Keratinocyte (primary cell): ENCODE results near the gene SLC22A14. TPM values are rescaled to one million over a fixed set of nuclear protein-coding genes. Genes with fewer than 3 reads are reported as not detected.

Experiments
- DNase-seq: peaks from one replicate; pipeline ENCODE4 v3.0.0-alpha.2; 2011; ENCODE audit warnings: low read depth, missing footprints, low spot score
- FAIRE-seq: peaks from 2 replicates; lab custom pipeline; 2011; peaks lifted over from hg19 to GRCh38; lab: Jason Lieb, UNC
- H2AFZ ChIP-seq: 2 replicates; pipeline ENCODE4 v1.6.0; 2012; ENCODE audit warnings: low read length, control low read depth, inconsistent platforms; ENCODE audit not compliant: control insufficient read depth
- H3K27ac ChIP-seq: 2 replicates; pipeline ENCODE4 v1.5.1; 2011; ENCODE audit warnings: low read length; ENCODE audit not compliant: control insufficient read depth, insufficient read depth
- H3K27me3 ChIP-seq: 3 replicates; pipeline ENCODE4 v1.6.0; 2011; ENCODE audit warnings: low read length; ENCODE audit not compliant: control insufficient read depth, insufficient read depth; ENCODE audit errors: extremely low read depth
- H3K36me3 ChIP-seq, 2 experiments: 2 replicates in 1 of 2; 3 replicates in 1 of 2; pipeline ENCODE4 v1.5.1; 2011; ENCODE audit warnings: low read length in 2 of 2, mild to moderate bottlenecking in 1 of 2; ENCODE audit not compliant: control insufficient read depth in 2 of 2, insufficient read depth in 2 of 2; ENCODE audit errors: extremely low read depth in 1 of 2
- H3K4me1 ChIP-seq: 3 replicates; pipeline ENCODE4 v1.5.1; 2011; ENCODE audit warnings: low read length; ENCODE audit not compliant: control insufficient read depth, insufficient read depth; ENCODE audit errors: extremely low read depth
- H3K4me2 ChIP-seq: 3 replicates; pipeline ENCODE4 v1.6.0; 2011; ENCODE audit warnings: low read depth, low read length; ENCODE audit not compliant: control insufficient read depth, insufficient read depth; ENCODE audit errors: extremely low read depth
- H3K4me3 ChIP-seq, 3 experiments: fragments of 200-600 bp in 1 of 3; sonication (generic) in 1 of 3; 2 replicates in 2 of 3; 3 replicates in 1 of 3; pipeline ENCODE4 v1.5.1; 2011 to 2016; ENCODE audit warnings: low read length in 3 of 3, mild to moderate bottlenecking in 3 of 3, control low read depth in 2 of 3, inconsistent platforms in 1 of 3, low read depth in 1 of 3, mixed read lengths in 1 of 3, mixed run types in 1 of 3, moderate library complexity in 1 of 3; ENCODE audit not compliant: control insufficient read depth in 2 of 3, insufficient read depth in 2 of 3; ENCODE audit errors: extremely low read depth in 1 of 3
- H3K79me2 ChIP-seq: 2 replicates; pipeline ENCODE4 v1.6.0; 2012; ENCODE audit warnings: low read length; ENCODE audit not compliant: control insufficient read depth, insufficient read depth
- H3K9ac ChIP-seq: 3 replicates; pipeline ENCODE4 v1.6.0; 2011; ENCODE audit warnings: low read length; ENCODE audit not compliant: control insufficient read depth, insufficient read depth; ENCODE audit errors: extremely low read depth
- H3K9me1 ChIP-seq: 3 replicates; pipeline ENCODE4 v1.6.0; 2011; ENCODE audit warnings: low read length; ENCODE audit not compliant: control insufficient read depth, insufficient read depth; ENCODE audit errors: extremely low read depth
- H3K9me3 ChIP-seq: 2 replicates; pipeline ENCODE4 v1.5.1; 2012; ENCODE audit warnings: low read depth, low read length; ENCODE audit not compliant: control insufficient read depth
- H4K20me1 ChIP-seq: 3 replicates; pipeline ENCODE4 v1.6.0; 2011; ENCODE audit warnings: low read length; ENCODE audit not compliant: control insufficient read depth, insufficient read depth; ENCODE audit errors: extremely low read depth
- EZH2 ChIP-seq: IDR thresholded peaks from one replicate; pipeline ENCODE4 v1.6.1; 2012; ENCODE audit warnings: inconsistent platforms, mild to moderate bottlenecking, low read length, moderate library complexity
- dilution Hi-C: fragments of 300-500 bp; cut with MboI; formaldehyde crosslinking; loops from one replicate; pipeline ENCODE4 v1.7.0; 2020; ENCODE audit warnings: low sequenced_read_pairs; ENCODE audit not compliant: extremely low pct_ligation_motif_present
- polyA plus RNA-seq, 5 experiments: library from polyadenylated mRNA; depleted of rRNA in 3 of 5; stranded (reverse) in 3 of 5; stranded (forward) in 1 of 5; unstranded in 1 of 5; fragments of >200 nt; gene quantifications; 1 replicate in 1 of 5; 2 replicates in 3 of 5; 3 replicates in 1 of 5; pipeline versions ENCODE4 v1.2.1 to v1.2.3, GENCODE V29; 2011 to 2012; ENCODE audit warnings: missing spikeins in 2 of 5, low read depth in 1 of 5, low replicate concordance in 1 of 5
- TF ChIP-seq, protein P1 (sequence below), 3 experiments: IDR thresholded peaks in 1 of 3; conservative IDR thresholded peaks in 1 of 3; optimal IDR thresholded peaks in 1 of 3; 2 replicates in 2 of 3; 3 replicates in 1 of 3; pipeline versions ENCODE3 to v1.5.1; 2011; ENCODE audit warnings: low read length in 3 of 3, mild to moderate bottlenecking in 3 of 3, moderate library complexity in 2 of 3, control low read depth in 1 of 3, inconsistent platforms in 1 of 3; ENCODE audit not compliant: insufficient read depth in 2 of 3; ENCODE audit errors: extremely low read depth in 1 of 3

SLC22A14 gene
- polyA plus RNA-seq, 1 donor (not counting 4 experiments of a cell fraction or from before 2014, with no cell fraction given) = 0.20 TPM

DNA sequence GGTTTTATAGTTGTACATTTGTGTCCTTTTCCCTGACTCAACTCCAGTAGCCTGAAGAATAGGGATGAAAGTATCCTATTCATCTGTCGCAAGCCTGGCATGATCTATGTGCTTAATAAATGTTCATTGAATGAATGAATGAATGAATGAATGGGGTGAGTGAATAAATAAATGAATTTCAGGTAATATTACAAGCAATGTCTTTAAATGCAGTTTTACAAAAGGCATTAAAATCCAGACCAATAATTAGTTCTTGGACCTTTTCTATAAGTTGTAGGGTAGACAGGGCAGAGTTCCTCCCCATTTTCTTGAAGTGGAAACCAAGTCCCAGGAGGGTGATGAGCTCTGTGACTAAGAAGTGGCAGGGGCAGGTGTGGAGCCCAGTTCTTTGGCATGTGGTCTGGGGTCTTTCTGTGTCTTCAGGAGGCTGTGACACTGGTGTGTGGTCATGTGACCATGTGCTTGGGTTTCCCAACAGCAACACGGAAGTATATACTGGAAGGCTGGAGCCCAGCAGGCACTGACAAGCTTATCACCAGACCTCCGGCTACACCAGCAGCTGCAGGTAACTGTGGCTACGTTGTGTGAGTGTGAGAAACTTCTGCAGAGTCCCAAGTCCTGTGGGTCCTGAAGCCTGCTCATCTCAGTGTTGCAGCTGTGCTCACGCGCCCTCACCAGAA lies 82.8 kb downstream of the SLC22A14 start:
- H3K9me3 ChIP-seq = no peaks in the 10 kb centered on the region
- no peak overlapping the region for H2AFZ ChIP-seq
- H3K4me3 ChIP-seq = no peak overlapping the region
- H3K9ac ChIP-seq = no peak overlapping the region
- H3K27me3 ChIP-seq = no peaks in the 10 kb centered on the region
- H4K20me1 ChIP-seq = no peaks in the 10 kb centered on the region
- DNase-seq (no peak), FAIRE-seq (no peak)
- H3K4me1 ChIP-seq = no peaks in the 10 kb centered on the region
- H3K36me3 ChIP-seq = peaks cover 0 to 3% of the 10 kb centered on the region in 2 experiments
- H3K9me1 ChIP-seq = no peaks in the 10 kb centered on the region
- dilution Hi-C loops = no loop called here
- TF ChIP-seq, protein P1, sequence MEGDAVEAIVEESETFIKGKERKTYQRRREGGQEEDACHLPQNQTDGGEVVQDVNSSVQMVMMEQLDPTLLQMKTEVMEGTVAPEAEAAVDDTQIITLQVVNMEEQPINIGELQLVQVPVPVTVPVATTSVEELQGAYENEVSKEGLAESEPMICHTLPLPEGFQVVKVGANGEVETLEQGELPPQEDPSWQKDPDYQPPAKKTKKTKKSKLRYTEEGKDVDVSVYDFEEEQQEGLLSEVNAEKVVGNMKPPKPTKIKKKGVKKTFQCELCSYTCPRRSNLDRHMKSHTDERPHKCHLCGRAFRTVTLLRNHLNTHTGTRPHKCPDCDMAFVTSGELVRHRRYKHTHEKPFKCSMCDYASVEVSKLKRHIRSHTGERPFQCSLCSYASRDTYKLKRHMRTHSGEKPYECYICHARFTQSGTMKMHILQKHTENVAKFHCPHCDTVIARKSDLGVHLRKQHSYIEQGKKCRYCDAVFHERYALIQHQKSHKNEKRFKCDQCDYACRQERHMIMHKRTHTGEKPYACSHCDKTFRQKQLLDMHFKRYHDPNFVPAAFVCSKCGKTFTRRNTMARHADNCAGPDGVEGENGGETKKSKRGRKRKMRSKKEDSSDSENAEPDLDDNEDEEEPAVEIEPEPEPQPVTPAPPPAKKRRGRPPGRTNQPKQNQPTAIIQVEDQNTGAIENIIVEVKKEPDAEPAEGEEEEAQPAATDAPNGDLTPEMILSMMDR (optimal IDR thresholded peaks at IDR 0.05 in 1 of 3, IDR thresholded peaks at IDR 0.05 in 1 of 3, conservative IDR thresholded peaks at IDR 0.05 in 1 of 3; ENCODE audit: extremely low read depth in 1 of 3, insufficient read depth in 2 of 3, low read length in 3 of 3) = no peak
- TF ChIP-seq EZH2 = no peak
- no peak overlapping the region for H3K27ac ChIP-seq
- H3K4me2 ChIP-seq = no peak overlapping the region
- H3K79me2 ChIP-seq = no peaks in the 10 kb centered on the region

DNA sequence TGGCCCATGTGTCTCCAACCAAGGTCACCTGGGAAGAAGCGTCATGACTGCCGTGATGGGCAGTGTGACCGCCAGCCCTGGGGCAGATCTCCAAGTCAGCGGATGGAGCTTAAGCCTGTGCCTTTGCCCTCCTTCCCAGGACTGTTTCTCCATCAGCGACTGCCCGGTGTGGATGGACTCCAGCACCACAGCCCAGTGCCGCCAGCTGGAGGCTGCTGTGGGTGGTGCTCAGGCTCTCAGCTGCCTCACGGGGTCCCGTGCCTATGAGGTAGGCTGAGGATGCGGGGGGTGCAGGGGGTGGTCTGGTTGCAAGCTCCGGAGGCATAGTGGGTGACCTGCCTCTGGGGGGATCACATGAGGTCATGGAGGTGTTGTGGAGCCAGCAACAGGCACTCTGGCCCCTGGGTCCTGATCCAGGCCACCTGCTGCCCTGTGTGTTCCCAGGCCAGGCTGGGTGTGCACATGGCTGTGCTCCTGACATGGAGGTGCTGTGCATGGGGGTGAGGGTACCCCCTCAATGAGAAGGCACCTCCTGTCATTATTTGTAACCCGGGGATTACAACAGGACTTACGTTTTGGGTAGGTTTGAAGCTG lies 83.5 kb downstream of the SLC22A14 start:
- Histone ChIP-seq H3K27me3 (no peaks in the 10 kb centered on the region), H3K27ac (no peak overlapping the region), H3K9me3 (no peaks in the 10 kb centered on the region), H3K9me1 (no peaks in the 10 kb centered on the region), H3K79me2 (no peaks in the 10 kb centered on the region), H2AFZ (no peak overlapping the region), H3K4me2 (no peak overlapping the region), H3K4me1 (no peaks in the 10 kb centered on the region), H3K36me3 (peaks cover 0 to 3% of the 10 kb centered on the region in 2 experiments), H3K9ac (no peak overlapping the region), H3K4me3 (no peak overlapping the region), H4K20me1 (no peaks in the 10 kb centered on the region)
- TF ChIP-seq, protein P1 (optimal IDR thresholded peaks at IDR 0.05 in 1 of 3, IDR thresholded peaks at IDR 0.05 in 1 of 3, conservative IDR thresholded peaks at IDR 0.05 in 1 of 3; ENCODE audit: extremely low read depth in 1 of 3, insufficient read depth in 2 of 3, low read length in 3 of 3) = no peak
- no peak for TF ChIP-seq EZH2
- FAIRE-seq (no peak), DNase-seq (no peak)
- dilution Hi-C loops = no loop called here
